GM21447 (cell line): ENCODE measurements around the gene ZCCHC7.
"Not testable (repeated sequence)": the region's sequence is repeated elsewhere in the genome, so short reads cannot be mapped to it uniquely, and the experiment has no call there.

Experiments
- ATAC-seq: cut with Tn5 transposase; IDR thresholded peaks from one replicate; pipeline ENCODE4 v1.9.1; 2021; ENCODE audit not compliant: unreplicated experiment

The ZCCHC7 gene

GRCh38 chr9:37120843-37121335 lies 515 bp downstream of the ZCCHC7 start:
- ATAC-seq: peak; percentile 36

GRCh38 chr9:37121881-37122280 lies 1.5 kb downstream of the ZCCHC7 start:
- no peak for ATAC-seq

- no peak for ATAC-seq
These were observed 5.9 kb downstream of the ZCCHC7 start for GRCh38 chr9:37126214-37126788.

GRCh38 chr9:37127018-37127417 lies 6.6 kb downstream of the ZCCHC7 start:
- no peak for ATAC-seq

GRCh38 chr9:37128051-37128450 lies 7.7 kb downstream of the ZCCHC7 start:
- no peak for ATAC-seq

GRCh38 chr9:37134166-37134565 lies 13.8 kb downstream of the ZCCHC7 start:
- no peak for ATAC-seq

GRCh38 chr9:37141015-37141414 lies 20.6 kb downstream of the ZCCHC7 start:
- ATAC-seq: no peak

GRCh38 chr9:37144762-37145161 lies 24.4 kb downstream of the ZCCHC7 start:
- no peak for ATAC-seq

GRCh38 chr9:37146410-37146809 lies 26.0 kb downstream of the ZCCHC7 start:
- peak; percentile 75 for ATAC-seq

- ATAC-seq: no peak
These were observed 27.8 kb downstream of the ZCCHC7 start for GRCh38 chr9:37148181-37148580.

- ATAC-seq: no peak
These were observed 29.4 kb downstream of the ZCCHC7 start for GRCh38 chr9:37149666-37150308.

- no peak for ATAC-seq
These were observed 30.0 kb downstream of the ZCCHC7 start for GRCh38 chr9:37150415-37150814.

- ATAC-seq: no peak
These were observed 31.4 kb downstream of the ZCCHC7 start for GRCh38 chr9:37151812-37152211.

- ATAC-seq: no peak
These were observed 32.0 kb downstream of the ZCCHC7 start for GRCh38 chr9:37152365-37152764.

GRCh38 chr9:37155601-37156000 lies 35.2 kb downstream of the ZCCHC7 start:
- no peak for ATAC-seq

- ATAC-seq: no peak
These were observed 35.8 kb downstream of the ZCCHC7 start for GRCh38 chr9:37156205-37156604.

GRCh38 chr9:37156781-37157356 lies 36.5 kb downstream of the ZCCHC7 start:
- ATAC-seq: no peak

GRCh38 chr9:37157726-37158377 lies 37.5 kb downstream of the ZCCHC7 start:
- ATAC-seq: no peak

- ATAC-seq: no peak
These were observed 42.9 kb downstream of the ZCCHC7 start for GRCh38 chr9:37163299-37163698.

GRCh38 chr9:37164335-37164734 lies 44.0 kb downstream of the ZCCHC7 start:
- ATAC-seq: not testable (repeated sequence)

GRCh38 chr9:37165644-37166043 lies 45.3 kb downstream of the ZCCHC7 start:
- no peak for ATAC-seq

GRCh38 chr9:37167456-37168047 lies 47.2 kb downstream of the ZCCHC7 start:
- no peak for ATAC-seq
